Thymus (tissue), 11 donors: Measurements from ENCODE around the gene SCRN1. TPM values are rescaled to one million over a fixed set of nuclear protein-coding genes. Genes with fewer than 3 reads are reported as not detected.

Experiments
- DNase-seq, 9 donors: peaks; one replicate each; pipeline ENCODE4 v3.0.0-alpha.2; 2013; ENCODE audit warnings: low spot score in 9 of 9, low read depth in 6 of 9, missing footprints in 1 of 9
- H3K27ac ChIP-seq, 2 donors: one replicate each; pipeline ENCODE4 v1.5.1; 2013; ENCODE audit warnings: control low read depth in 1 of 2, low read depth in 1 of 2, low read length in 1 of 2, mild to moderate bottlenecking in 1 of 2, moderate library complexity in 1 of 2
- H3K27me3 ChIP-seq, 2 donors: one replicate each; pipeline ENCODE4 v1.5.1; 2013; ENCODE audit warnings: low read length in 1 of 2; ENCODE audit not compliant: control insufficient read depth in 2 of 2, insufficient read depth in 1 of 2
- H3K36me3 ChIP-seq, 2 donors: one replicate each; pipeline ENCODE4 v1.5.1; 2013; ENCODE audit warnings: low read length in 1 of 2, mild to moderate bottlenecking in 1 of 2, moderate library complexity in 1 of 2; ENCODE audit not compliant: control insufficient read depth in 2 of 2, insufficient read depth in 2 of 2
- H3K4me1 ChIP-seq, 2 donors: one replicate each; pipeline ENCODE4 v1.5.1; 2013; ENCODE audit warnings: low read length in 2 of 2; ENCODE audit not compliant: control insufficient read depth in 2 of 2, insufficient read depth in 2 of 2
- H3K4me3 ChIP-seq, 2 donors: one replicate each; pipeline ENCODE4 v1.5.1; 2013; ENCODE audit warnings: low read length in 2 of 2, control low read depth in 1 of 2, mild to moderate bottlenecking in 1 of 2
- H3K9me3 ChIP-seq, 2 donors: one replicate each; pipeline ENCODE4 v1.5.1; 2013; ENCODE audit warnings: low read length in 1 of 2, mild to moderate bottlenecking in 1 of 2; ENCODE audit not compliant: control insufficient read depth in 2 of 2, insufficient read depth in 1 of 2
- WGBS: extraction: QIAGEN DNeasy Blood & Tissue Kit; methylation state at CpG from one replicate; pipeline ENCODE4 v1.1.7; 2013; 5-methylcytosine and 5-hydroxymethylcytosine counted together
- polyA plus RNA-seq: library from polyadenylated mRNA; stranded (reverse); fragments of 200-250 nt; gene quantifications from one replicate; pipeline ENCODE4 v1.2.3, GENCODE V29; 2013
- total RNA-seq: library from RNA; stranded (reverse); fragments of 120-200 nt; gene quantifications from one replicate; pipeline ENCODE4 v1.2.4, GENCODE V29; 2013
- donor health status: healthy.

The SCRN1 gene
- total and polyA plus RNA-seq, 2 donors, result 11.6 to 46.7 TPM

- no peaks in the 10 kb centered on the region for H3K27me3 ChIP-seq
- DNase-seq, result peak in 1 of 9 donors; percentile 22
- H3K9me3 ChIP-seq, result no peaks in the 10 kb centered on the region
- H3K36me3 ChIP-seq, result no peaks in the 10 kb centered on the region
- H3K4me3 ChIP-seq, result no peak overlapping the region
- H3K4me1 ChIP-seq, result peaks cover 18 to 31% of the 10 kb centered on the region in 2 donors
- H3K27ac ChIP-seq, result no peak overlapping the region
- WGBS, result 80% methylated on average over 6 of the region's 6 CpGs
Measured at GRCh38 chr7:29976673-29977415, 12.8 kb downstream of the SCRN1 start.

- no peak for DNase-seq
- no peak overlapping the region for H3K27ac ChIP-seq
- H3K4me3 ChIP-seq, result no peak overlapping the region
Measured at GRCh38 chr7:29976266-29976665, 13.3 kb downstream of the SCRN1 start.

GRCh38 chr7:29975561-29975960, 14.0 kb downstream of the SCRN1 start:
- no peak overlapping the region for H3K4me3 ChIP-seq
- no peaks in the 10 kb centered on the region for H3K27me3 ChIP-seq
- H3K36me3 ChIP-seq, result no peaks in the 10 kb centered on the region
- no peaks in the 10 kb centered on the region for H3K9me3 ChIP-seq
- WGBS, result 99% methylated on average over 1 of the region's 1 CpG
- H3K27ac ChIP-seq, result no peak overlapping the region
- H3K4me1 ChIP-seq, result peaks cover 18 to 28% of the 10 kb centered on the region in 2 donors
- no peak for DNase-seq

More at GRCh38 chr7:29976266-29976665, 13.3 kb downstream of the SCRN1 start:
- Histone ChIP-seq H3K36me3 (no peaks in the 10 kb centered on the region), H3K4me1 (peaks cover 18 to 28% of the 10 kb centered on the region in 2 donors), H3K9me3 (no peaks in the 10 kb centered on the region), H3K27me3 (no peaks in the 10 kb centered on the region)
- 95% methylated on average over 4 of the region's 4 CpGs for WGBS

- Histone ChIP-seq H3K9me3 (no peaks in the 10 kb centered on the region), H3K27ac (no peak overlapping the region), H3K36me3 (no peaks in the 10 kb centered on the region), H3K4me3 (no peak overlapping the region), H3K27me3 (no peaks in the 10 kb centered on the region), H3K4me1 (peaks cover 20 to 37% of the 10 kb centered on the region in 2 donors)
- 96% methylated on average over 3 of the region's 3 CpGs for WGBS
- no peak for DNase-seq
Measured at GRCh38 chr7:29974286-29974685, 15.3 kb downstream of the SCRN1 start.

- no peak overlapping the region for H3K27ac ChIP-seq
- WGBS, result 99% methylated on average over 1 of the region's 1 CpG
Measured at GRCh38 chr7:29972315-29972669, 17.3 kb downstream of the SCRN1 start.

GRCh38 chr7:29971566-29972314, 17.9 kb downstream of the SCRN1 start:
- WGBS, result 97% methylated on average over 5 of the region's 5 CpGs
- no peak for DNase-seq
- no peak overlapping the region for H3K27ac ChIP-seq
- H3K4me3 ChIP-seq, result no peak overlapping the region
- H3K9me3 ChIP-seq, result no peaks in the 10 kb centered on the region
- H3K27me3 ChIP-seq, result no peaks in the 10 kb centered on the region
- peaks cover 5 to 20% of the 10 kb centered on the region in 2 donors for H3K4me1 ChIP-seq
- peaks cover 6 to 11% of the 10 kb centered on the region in 2 donors for H3K36me3 ChIP-seq

More at GRCh38 chr7:29972315-29972669, 17.3 kb downstream of the SCRN1 start:
- no peaks in the 10 kb centered on the region for H3K27me3 ChIP-seq
- peaks cover 8 to 24% of the 10 kb centered on the region in 2 donors for H3K4me1 ChIP-seq
- H3K36me3 ChIP-seq, result peaks cover 6 to 11% of the 10 kb centered on the region in 2 donors
- H3K9me3 ChIP-seq, result no peaks in the 10 kb centered on the region
- DNase-seq, result no peak
- H3K4me3 ChIP-seq, result no peak overlapping the region

GRCh38 chr7:29970158-29970557, 19.4 kb downstream of the SCRN1 start:
- WGBS, result 96% methylated on average over 1 of the region's 1 CpG
- H3K36me3 ChIP-seq, result peaks cover 6 to 23% of the 10 kb centered on the region in 2 donors
- H3K4me3 ChIP-seq, result no peak overlapping the region
- no peak for DNase-seq
- H3K9me3 ChIP-seq, result no peaks in the 10 kb centered on the region
- peaks cover 2 to 13% of the 10 kb centered on the region in 2 donors for H3K4me1 ChIP-seq
- H3K27me3 ChIP-seq, result no peaks in the 10 kb centered on the region
- no peak overlapping the region for H3K27ac ChIP-seq

- H3K9me3 ChIP-seq, result no peaks in the 10 kb centered on the region
- WGBS, result 94% methylated on average over 2 of the region's 2 CpGs
- DNase-seq, result no peak
- peaks cover 2 to 13% of the 10 kb centered on the region in 2 donors for H3K4me1 ChIP-seq
- no peak overlapping the region for H3K27ac ChIP-seq
- H3K4me3 ChIP-seq, result no peak overlapping the region
- no peaks in the 10 kb centered on the region for H3K27me3 ChIP-seq
- H3K36me3 ChIP-seq, result peaks cover 6 to 25% of the 10 kb centered on the region in 2 donors
Measured at GRCh38 chr7:29969738-29970137, 19.9 kb downstream of the SCRN1 start.

GRCh38 chr7:29968683-29969395, 20.8 kb downstream of the SCRN1 start:
- Histone ChIP-seq H3K27me3 (no peaks in the 10 kb centered on the region), H3K36me3 (peaks cover 6 to 25% of the 10 kb centered on the region in 2 donors), H3K27ac (no peak overlapping the region), H3K9me3 (no peaks in the 10 kb centered on the region), H3K4me3 (no peak overlapping the region), H3K4me1 (peaks cover 2 to 13% of the 10 kb centered on the region in 2 donors)
- DNase-seq, result no peak
- WGBS, result 97% methylated on average over 12 of the region's 12 CpGs
